ENCODE results near the gene CLDN16. TPM values are rescaled to one million over a fixed set of nuclear protein-coding genes. Genes with fewer than 3 reads are reported as not detected.

The CLDN16 gene
- polyA plus RNA-seq, 2 of the 4 experiments (the other 2 are of a cell fraction) = 0.21 to 0.66 TPM

- ChIA-PET CTCF (interaction anchor here (1.0 to 8.3 kb wide), 4 partner anchors 10 to 55 kb away, joined by 3 to 74 read pairs (median 4); partner anchors contain the start of gene CLDN1), POLR2A (no interaction called here)
- DNase-seq (ENCODE audit: low read depth in 1 of 2, low spot score in 1 of 2) (peak in 1 of 2 experiments; percentile 53), ATAC-seq (peak; percentile 43 to 67; a peak in 4 of 6 replicates), FAIRE-seq (no peak)
- Histone ChIP-seq H3K9me3 (peaks cover 25% of the 10 kb centered on the region), H3K4me3 (no peak overlapping the region), H3K4me2 (no peak overlapping the region), H3K27ac (peak overlapping the region in 1 of 2 experiments; percentile 47; a peak in 2 of 6 replicates), H3K4me1 (peaks cover 8% of the 10 kb centered on the region)
- TF ChIP-seq NFE2L2 (conservative IDR thresholded peaks at IDR 0.05; ENCODE audit: low read length) (no peak), MYC (IDR thresholded peaks at IDR 0.05; ENCODE audit: borderline replicate concordance, low read length) (no peak), JUNB (IDR thresholded peaks at IDR 0.05) (no peak), HMGXB4 (CRISPR knock-in tag; IDR thresholded peaks at IDR 0.05; ENCODE audit: borderline replicate concordance) (no peak), CTCF (IDR thresholded peaks at IDR 0.05) (no peak)
Measured at GRCh38 chr3:190338717-190339116, 49.2 kb upstream of the CLDN16 start.

GRCh38 chr3:190339130-190339529 lies 48.8 kb upstream of the CLDN16 start:
- peak overlapping the region in 1 of 2 experiments; percentile 47; a peak in 2 of 6 replicates for H3K27ac ChIP-seq
- TF ChIP-seq EHMT2 (IDR thresholded peaks at IDR 0.05; ENCODE audit: low read depth) (no peak), CTCF (IDR thresholded peaks at IDR 0.05) (peak; percentile 5; the same call in 1 of the 3 replicates)
- no peak overlapping the region for H3K4me2 ChIP-seq
- H3K4me3 ChIP-seq = no peak overlapping the region
- ATAC-seq = peak in 1 of 2 experiments; percentile 57; a peak in 3 of 6 replicates
- FAIRE-seq = no peak
- H3K9me3 ChIP-seq = peaks cover 25% of the 10 kb centered on the region
- ChIA-PET CTCF (interaction anchor here (1.0 to 8.3 kb wide), 3 partner anchors 9 to 45 kb away, joined by 3 to 74 read pairs (median 5); partner anchors contain the start of gene CLDN1), POLR2A (no interaction called here)
- no peak for DNase-seq (ENCODE audit: low read depth in 1 of 2, low spot score in 1 of 2)
- peaks cover 12% of the 10 kb centered on the region for H3K4me1 ChIP-seq

- POLR2A ChIA-PET = no interaction called here
- no peak for DNase-seq (ENCODE audit: low read depth in 1 of 2, low spot score in 1 of 2)
- Histone ChIP-seq H3K27ac (no peak overlapping the region), H3K9me3 (peaks cover 25% of the 10 kb centered on the region), H3K4me1 (peaks cover 20% of the 10 kb centered on the region), H3K4me3 (no peak overlapping the region), H3K4me2 (no peak overlapping the region)
- WGBS (ENCODE audit: missing lambda C conversion rate) = 89% methylated on average over 2 of the region's 2 CpGs
- CTCF ChIA-PET = interaction anchor here (1.2 to 8.3 kb wide), 2 partner anchors 17 to 46 kb away, joined by 3 to 74 read pairs; partner anchors contain the start of gene CLDN1
- no peak for FAIRE-seq
- ATAC-seq = no peak
- TF ChIP-seq RARB (CRISPR knock-in tag; IDR thresholded peaks at IDR 0.05) (no peak), RFX5 (IDR thresholded peaks at IDR 0.05) (no peak), ZC3H11A (IDR thresholded peaks at IDR 0.05) (no peak), FOSB (CRISPR knock-in tag; IDR thresholded peaks at IDR 0.05) (no peak), CTCF (IDR thresholded peaks at IDR 0.05) (no peak), BCL3 (IDR thresholded peaks at IDR 0.05) (no peak), ATOH8 (CRISPR knock-in tag; IDR thresholded peaks at IDR 0.05; ENCODE audit: low read depth) (no peak), ELK1 (IDR thresholded peaks at IDR 0.05; ENCODE audit: low read depth, low read length) (no peak), BHLHE40 (IDR thresholded peaks at IDR 0.05; ENCODE audit: low read depth, low read length) (no peak), HOXB5 (CRISPR knock-in tag; IDR thresholded peaks at IDR 0.05) (no peak), TP53 (CRISPR knock-in tag; IDR thresholded peaks at IDR 0.05) (no peak), FOXS1 (CRISPR knock-in tag; IDR thresholded peaks at IDR 0.05) (no peak), HDAC2 (IDR thresholded peaks at IDR 0.05) (no peak), HEYL (CRISPR knock-in tag; IDR thresholded peaks at IDR 0.05) (no peak), NFE2L2 (conservative IDR thresholded peaks at IDR 0.05; ENCODE audit: low read length) (no peak), POLR2A (IDR thresholded peaks at IDR 0.05; ENCODE audit: low read length) (no peak)
Measured at GRCh38 chr3:190340071-190340470, 47.9 kb upstream of the CLDN16 start.
